Mucosa of stomach (tissue), 1 donor: Measurements from ENCODE around the gene ENPP3.
A peak's percentile ranks its signal among the peaks of the same experiment; 100 is the strongest.

ENCODE experiments used
- H3K27me3 ChIP-seq: one replicate; pipeline ENCODE4 v1.7.0; 2013; ENCODE audit warnings: mild to moderate bottlenecking, low read length; ENCODE audit not compliant: control insufficient read depth, insufficient read depth
- H3K36me3 ChIP-seq: one replicate; pipeline ENCODE4 v1.7.0; 2013; ENCODE audit warnings: low read length; ENCODE audit not compliant: control insufficient read depth, insufficient read depth
- H3K4me1 ChIP-seq: one replicate; pipeline ENCODE4 v1.7.0; 2013; ENCODE audit warnings: mild to moderate bottlenecking, low read length; ENCODE audit not compliant: control insufficient read depth, insufficient read depth
- H3K4me3 ChIP-seq: one replicate; pipeline ENCODE4 v1.7.0; 2013; ENCODE audit warnings: low read length
- H3K9ac ChIP-seq: one replicate; pipeline ENCODE4 v1.7.0; 2013; ENCODE audit warnings: mild to moderate bottlenecking, low read length, moderate library complexity
- H3K9me3 ChIP-seq: one replicate; pipeline ENCODE4 v1.7.0; 2013; ENCODE audit warnings: mild to moderate bottlenecking, low read length, moderate library complexity; ENCODE audit not compliant: control insufficient read depth
- donor health status: Pancreatic carcinoma.

Gene ENPP3

DNA sequence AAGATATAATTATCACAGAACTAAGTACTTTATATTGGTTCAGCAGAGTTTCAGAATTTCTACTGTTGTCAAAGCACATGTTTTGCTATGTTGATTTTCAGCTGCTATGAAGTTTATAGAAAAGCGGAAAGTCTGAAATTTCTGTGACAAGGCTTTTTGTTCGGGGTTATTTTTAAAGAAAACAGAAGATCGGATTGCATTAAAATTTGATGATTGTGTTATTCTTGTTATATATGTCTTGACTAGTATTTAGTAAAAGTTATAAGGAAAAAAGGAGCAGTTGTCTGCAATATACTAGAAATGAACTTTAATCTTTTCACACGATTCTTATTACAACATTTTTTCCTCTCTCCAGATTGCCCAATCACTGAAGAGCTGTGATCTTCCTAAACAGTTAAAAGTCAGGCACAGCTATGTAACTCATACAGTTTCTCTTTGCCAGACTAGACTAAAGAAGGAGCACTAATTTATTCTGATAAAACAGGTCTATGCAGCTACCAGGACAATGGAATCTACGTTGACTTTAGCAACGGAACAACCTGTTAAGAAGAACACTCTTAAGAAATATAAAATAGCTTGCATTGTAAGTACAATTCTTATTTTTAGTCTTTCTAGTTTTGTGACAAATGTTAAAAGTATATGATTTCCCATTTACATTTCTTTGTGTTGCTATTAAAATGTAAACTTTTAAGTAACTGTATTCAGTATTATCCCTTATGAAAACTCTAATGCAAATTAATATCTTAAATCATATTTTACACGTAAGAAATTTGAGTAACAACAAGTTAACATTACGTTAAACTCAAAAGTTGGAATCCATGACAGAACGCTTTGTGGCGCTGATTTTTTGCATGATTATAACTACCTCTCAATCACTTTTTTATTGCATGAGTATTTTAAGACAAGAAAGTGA lies at the start of gene ENPP3:
ENPP3 (plus strand) TSS at position 423 of the 913 bp plus-strand sequence; CDS start at position 506, 83 bp downstream.
- Histone ChIP-seq H3K4me3 (no peak within 1 kb of the TSS), H3K9ac (no peak within 1 kb of the TSS), H3K36me3 (no peaks in the 10 kb centered on the region), H3K9me3 (no peaks in the 10 kb centered on the region), H3K4me1 (no peaks in the 10 kb centered on the region), H3K27me3 (no peaks in the 10 kb centered on the region)

DNA sequence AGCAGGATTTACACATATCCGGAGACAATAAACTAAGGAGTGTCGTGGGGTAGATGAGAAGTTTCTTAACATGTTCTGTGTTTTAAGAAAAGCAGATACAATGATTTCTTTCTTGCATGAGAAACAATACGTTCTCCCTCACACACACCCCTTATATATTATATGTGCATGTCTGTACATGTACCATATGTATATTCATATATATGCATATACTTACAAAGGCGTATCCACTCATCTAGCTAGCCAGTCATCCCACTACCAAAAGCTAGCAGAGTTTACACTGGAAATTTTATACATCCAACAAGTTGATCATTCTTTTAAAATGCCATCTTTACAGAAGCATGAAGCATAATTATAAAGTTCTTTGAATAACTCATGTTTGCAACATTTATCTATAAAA lies 49.2 kb upstream of the ENPP3 start:
- no peaks in the 10 kb centered on the region for H3K4me1 ChIP-seq
- no peak overlapping the region for H3K9ac ChIP-seq
- no peak overlapping the region for H3K4me3 ChIP-seq
- H3K27me3 ChIP-seq: no peaks in the 10 kb centered on the region
- no peaks in the 10 kb centered on the region for H3K9me3 ChIP-seq
- H3K36me3 ChIP-seq: peaks cover 10% of the 10 kb centered on the region

DNA sequence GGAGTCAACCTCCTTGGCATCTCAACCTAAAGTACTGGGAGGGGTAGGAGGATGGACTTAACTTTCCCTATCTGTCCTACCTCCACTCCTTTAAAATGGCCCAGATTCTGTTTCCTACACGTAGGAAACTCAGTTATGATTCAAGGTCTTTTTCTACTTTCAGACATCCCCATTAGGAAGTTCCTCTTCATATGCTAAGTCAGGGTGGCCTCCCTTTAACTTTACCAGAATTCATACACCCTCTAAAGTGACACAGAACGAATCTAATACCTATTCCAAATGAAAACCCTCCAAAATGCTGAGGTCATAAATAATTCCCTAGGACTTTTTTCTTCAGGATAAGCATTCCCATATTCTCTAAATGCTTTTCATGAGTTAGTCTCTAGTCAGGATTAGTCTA lies 48.5 kb upstream of the ENPP3 start:
- H3K4me3 ChIP-seq: no peak overlapping the region
- H3K27me3 ChIP-seq: no peaks in the 10 kb centered on the region
- H3K9ac ChIP-seq: no peak overlapping the region
- H3K9me3 ChIP-seq: no peaks in the 10 kb centered on the region
- no peaks in the 10 kb centered on the region for H3K4me1 ChIP-seq
- H3K36me3 ChIP-seq: peaks cover 10% of the 10 kb centered on the region

DNA sequence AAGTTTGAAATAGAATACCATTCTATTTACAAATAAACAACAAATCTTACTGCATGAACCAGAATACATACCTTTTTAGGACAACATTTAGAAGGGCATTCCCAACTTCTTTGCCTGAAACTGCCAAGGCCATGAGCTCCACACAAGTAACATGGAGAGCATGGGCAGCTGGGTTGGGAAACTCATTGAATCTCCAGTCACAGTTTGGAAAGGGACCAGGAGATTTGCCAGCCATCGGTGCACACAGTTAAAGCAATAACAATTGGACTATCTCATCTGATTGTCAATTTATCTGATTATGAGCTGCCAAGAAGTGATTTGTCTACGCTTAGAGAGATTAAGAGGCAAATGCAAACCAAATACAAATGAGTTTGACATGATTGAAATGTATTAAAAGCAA lies 44.2 kb upstream of the ENPP3 start:
- Histone ChIP-seq H3K4me3 (no peak overlapping the region), H3K27me3 (no peaks in the 10 kb centered on the region), H3K9me3 (no peaks in the 10 kb centered on the region), H3K9ac (no peak overlapping the region), H3K36me3 (peaks cover 12% of the 10 kb centered on the region), H3K4me1 (no peaks in the 10 kb centered on the region)

DNA sequence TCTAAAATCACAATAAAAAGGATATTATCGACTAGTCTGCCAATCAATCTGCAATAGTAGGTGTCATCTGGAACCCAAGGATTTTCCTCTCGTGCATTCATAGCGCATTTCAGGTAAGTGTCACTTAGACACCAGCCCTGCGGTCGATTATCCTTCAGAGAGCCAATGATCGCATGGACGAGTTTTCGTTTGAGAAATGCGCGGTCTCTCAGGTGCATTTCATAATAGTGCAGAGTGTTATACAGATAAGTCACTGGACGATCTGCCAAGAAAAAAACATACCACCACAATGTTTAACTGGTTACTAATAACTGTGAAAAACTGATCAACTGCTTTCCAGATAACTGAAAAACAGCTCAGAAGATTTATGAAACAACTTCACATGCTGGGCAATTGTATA lies 43.0 kb upstream of the ENPP3 start:
- no peaks in the 10 kb centered on the region for H3K9me3 ChIP-seq
- no peaks in the 10 kb centered on the region for H3K4me1 ChIP-seq
- peaks cover 5% of the 10 kb centered on the region for H3K36me3 ChIP-seq
- H3K4me3 ChIP-seq: no peak overlapping the region
- no peaks in the 10 kb centered on the region for H3K27me3 ChIP-seq
- no peak overlapping the region for H3K9ac ChIP-seq

DNA sequence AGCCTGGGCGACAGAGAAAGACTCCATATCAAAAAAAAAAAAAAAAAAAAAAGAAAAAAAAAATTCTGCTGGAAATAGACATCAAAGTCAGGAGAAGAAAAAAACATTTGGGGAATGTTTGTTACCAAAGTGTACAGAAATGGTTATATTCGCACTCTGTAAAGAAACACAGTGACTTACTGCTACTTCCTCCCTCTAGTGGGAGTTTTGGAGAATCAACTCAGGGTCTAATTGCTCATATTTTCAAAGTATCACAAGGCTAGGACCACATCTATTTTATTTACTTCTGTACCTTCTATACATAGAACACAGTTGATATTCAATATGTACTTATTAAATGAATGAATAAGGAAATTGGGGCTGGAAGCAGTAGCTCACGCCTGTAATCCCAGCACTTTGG lies 39.7 kb upstream of the ENPP3 start:
- Histone ChIP-seq H3K9ac (no peak overlapping the region), H3K27me3 (no peaks in the 10 kb centered on the region), H3K4me3 (no peak overlapping the region), H3K36me3 (peaks cover 3% of the 10 kb centered on the region), H3K4me1 (no peaks in the 10 kb centered on the region), H3K9me3 (no peaks in the 10 kb centered on the region)

DNA sequence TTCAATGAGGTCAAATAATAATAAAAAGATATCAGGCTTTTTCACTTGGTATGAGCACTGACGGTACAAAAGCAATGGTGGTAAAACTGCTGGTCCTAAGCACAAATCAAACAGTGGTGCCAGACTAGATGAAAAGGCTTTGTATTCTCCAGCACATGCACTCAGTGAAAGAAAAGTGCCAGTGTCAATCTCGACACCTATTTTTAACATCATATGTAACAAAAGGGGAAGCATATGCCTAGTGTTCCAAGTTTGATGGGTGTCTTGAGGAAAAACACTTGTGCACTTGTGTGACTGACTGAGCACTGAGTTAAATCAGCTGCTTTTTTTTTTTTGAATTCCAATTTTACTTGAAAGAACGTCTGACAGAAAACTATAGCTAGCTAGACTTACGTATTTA lies 36.4 kb upstream of the ENPP3 start:
- Histone ChIP-seq H3K27me3 (no peaks in the 10 kb centered on the region), H3K9me3 (no peaks in the 10 kb centered on the region), H3K4me1 (no peaks in the 10 kb centered on the region), H3K9ac (no peak overlapping the region), H3K4me3 (no peak overlapping the region), H3K36me3 (peaks cover 5% of the 10 kb centered on the region)

DNA sequence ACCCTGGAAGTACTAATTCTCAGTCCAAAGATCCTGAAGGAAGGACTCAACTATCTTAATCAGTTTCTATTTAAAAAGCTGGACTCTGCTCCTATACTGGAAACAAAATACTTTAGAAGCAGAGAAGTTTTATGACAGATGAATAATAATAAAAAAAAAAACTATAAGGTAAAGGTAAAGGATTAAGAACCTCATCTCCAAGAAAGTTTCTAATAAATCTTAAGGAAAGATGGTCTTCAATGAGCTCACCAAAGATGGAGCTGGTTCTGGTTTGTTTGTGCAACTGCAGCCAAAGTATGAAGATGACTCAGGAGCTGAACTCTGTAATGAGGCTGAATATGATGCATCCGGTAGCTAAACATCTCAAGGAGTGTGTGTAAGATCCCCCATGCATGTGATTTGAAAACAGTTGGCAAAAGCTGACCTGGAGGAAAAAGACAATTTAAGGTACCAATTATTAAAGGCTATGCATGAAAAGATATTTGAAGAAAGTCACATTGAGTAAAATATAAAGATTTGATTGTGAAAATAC lies 34.3 kb upstream of the ENPP3 start:
- Histone ChIP-seq H3K36me3 (peaks cover 7% of the 10 kb centered on the region), H3K4me1 (no peaks in the 10 kb centered on the region), H3K9ac (no peak overlapping the region), H3K27me3 (no peaks in the 10 kb centered on the region), H3K9me3 (no peaks in the 10 kb centered on the region), H3K4me3 (no peak overlapping the region)

DNA sequence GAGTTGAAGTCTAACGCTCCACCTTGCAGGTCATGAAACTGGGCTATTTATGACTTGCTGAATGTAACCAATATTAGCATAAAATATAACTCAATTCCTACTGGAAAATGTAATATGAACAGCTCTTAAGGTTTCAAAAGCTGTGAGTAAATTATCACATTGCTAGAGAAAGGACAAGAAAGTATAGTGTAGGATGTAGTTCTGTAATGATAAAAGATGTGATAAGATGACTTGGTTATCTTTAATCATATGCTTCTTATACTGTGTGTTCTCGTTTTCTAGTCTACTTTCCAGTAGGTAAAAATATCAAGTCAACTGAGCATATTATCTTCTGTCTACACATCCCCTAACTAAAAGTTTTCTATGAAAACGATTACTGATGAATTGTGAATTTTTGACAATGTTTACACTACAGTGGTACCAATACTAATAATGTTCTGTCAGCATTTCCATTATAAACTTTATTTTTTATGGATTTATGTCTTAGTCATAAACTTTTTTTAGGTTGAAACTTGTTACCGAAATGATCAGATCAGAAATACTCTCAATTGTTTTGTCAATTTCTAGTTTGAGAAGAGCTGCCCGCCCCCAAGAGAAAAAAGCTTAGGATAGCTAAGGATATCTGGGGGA lies 23.7 kb upstream of the ENPP3 start:
- Histone ChIP-seq H3K9ac (no peak overlapping the region), H3K4me3 (no peak overlapping the region), H3K4me1 (no peaks in the 10 kb centered on the region), H3K27me3 (no peaks in the 10 kb centered on the region), H3K36me3 (no peaks in the 10 kb centered on the region), H3K9me3 (no peaks in the 10 kb centered on the region)

DNA sequence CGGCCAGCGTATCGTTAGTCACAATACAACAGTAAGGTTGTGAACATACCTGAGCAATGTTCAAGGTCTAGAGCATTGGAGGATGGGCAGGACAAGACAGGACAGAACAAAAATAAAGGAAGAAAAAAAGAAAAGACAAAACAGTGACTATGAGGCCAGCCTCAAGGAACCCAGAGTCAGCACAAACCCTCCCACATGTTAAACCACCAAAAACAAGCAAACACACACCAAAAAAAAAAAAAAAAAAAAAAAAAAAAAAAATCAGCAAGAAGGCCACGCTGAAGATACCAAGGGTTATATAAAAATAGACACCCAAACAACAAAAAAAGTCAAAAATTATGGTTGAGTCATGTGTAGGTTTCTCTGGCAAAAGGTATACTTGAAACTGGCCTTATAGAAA lies 21.8 kb upstream of the ENPP3 start:
- no peaks in the 10 kb centered on the region for H3K4me1 ChIP-seq
- H3K9me3 ChIP-seq: no peaks in the 10 kb centered on the region
- no peak overlapping the region for H3K4me3 ChIP-seq
- H3K36me3 ChIP-seq: no peaks in the 10 kb centered on the region
- no peaks in the 10 kb centered on the region for H3K27me3 ChIP-seq
- no peak overlapping the region for H3K9ac ChIP-seq

DNA sequence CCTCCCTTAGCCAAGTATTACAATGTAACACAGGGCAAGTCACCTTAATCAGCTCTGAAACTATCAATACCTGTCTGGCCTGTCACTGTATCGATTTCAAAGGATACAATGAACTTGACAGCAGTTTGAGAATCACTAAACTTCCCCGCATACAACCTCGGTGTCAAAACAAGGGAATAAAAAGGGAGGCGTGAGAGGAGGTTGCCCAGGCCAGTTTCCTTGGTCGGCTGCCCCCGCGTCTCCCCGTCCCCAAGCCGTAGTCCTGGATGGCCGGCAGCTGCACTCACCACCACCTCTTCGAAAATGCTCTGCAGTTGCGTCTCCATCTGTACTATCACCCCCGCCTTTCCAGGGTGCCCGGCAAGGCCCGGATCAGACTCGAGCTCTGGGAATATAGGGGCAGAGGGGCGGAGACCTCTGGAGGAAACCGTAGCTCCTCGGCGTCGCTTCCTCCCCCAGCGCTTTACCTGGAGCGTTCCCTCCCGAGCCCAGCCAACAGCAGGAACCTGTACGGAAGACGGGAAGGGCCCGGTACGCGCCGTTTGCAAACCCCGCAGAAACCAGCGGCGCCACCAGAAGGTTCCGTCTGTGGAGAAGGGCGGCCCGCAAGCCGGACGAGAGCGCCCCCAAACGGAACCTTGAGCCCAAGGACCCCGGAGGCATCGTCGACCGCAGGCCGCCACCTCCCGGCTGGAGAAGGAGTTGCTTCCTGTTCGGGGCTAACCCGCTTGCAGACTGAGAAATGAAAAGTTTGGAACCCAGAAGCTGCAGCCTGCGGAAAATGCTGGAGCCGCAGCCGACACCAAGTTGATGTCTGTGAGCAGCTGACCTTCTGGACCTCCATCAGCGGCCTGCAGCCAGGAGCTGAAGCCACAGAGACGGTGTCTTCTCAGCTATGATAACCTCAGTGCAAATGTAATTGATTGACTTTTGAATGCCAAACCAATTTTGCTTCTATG lies 9.1 kb upstream of the ENPP3 start, which contains the start of gene MED23:
MED23 (minus strand) TSS at position 519 of the 959 bp plus-strand sequence; CDS start at position 326, 193 bp downstream.
- peak within 1 kb of the TSS; percentile 91 for H3K9ac ChIP-seq
- H3K4me3 ChIP-seq: peak within 1 kb of the TSS; percentile 91
- H3K4me1 ChIP-seq: no peaks in the 10 kb centered on the region
- peaks cover 4% of the 10 kb centered on the region for H3K36me3 ChIP-seq
- no peaks in the 10 kb centered on the region for H3K27me3 ChIP-seq
- H3K9me3 ChIP-seq: no peaks in the 10 kb centered on the region
